Astrocyte (in vitro differentiated cells and primary cell): Measurements from ENCODE around the gene THRAP3.

ENCODE experiments used
- EZH2 ChIP-seq: IDR thresholded peaks from 2 replicates; pipeline ENCODE4 v1.6.1; 2012; ENCODE audit warnings: mild to moderate bottlenecking, low read length, inconsistent platforms; ENCODE audit not compliant: insufficient read depth
- TF ChIP-seq, protein P1 (sequence below): IDR thresholded peaks from 2 replicates; pipeline ENCODE4 v1.5.1; 2011; ENCODE audit warnings: low read depth, mild to moderate bottlenecking, inconsistent platforms, low read length, moderate library complexity; ENCODE audit not compliant: insufficient read depth

DNA sequence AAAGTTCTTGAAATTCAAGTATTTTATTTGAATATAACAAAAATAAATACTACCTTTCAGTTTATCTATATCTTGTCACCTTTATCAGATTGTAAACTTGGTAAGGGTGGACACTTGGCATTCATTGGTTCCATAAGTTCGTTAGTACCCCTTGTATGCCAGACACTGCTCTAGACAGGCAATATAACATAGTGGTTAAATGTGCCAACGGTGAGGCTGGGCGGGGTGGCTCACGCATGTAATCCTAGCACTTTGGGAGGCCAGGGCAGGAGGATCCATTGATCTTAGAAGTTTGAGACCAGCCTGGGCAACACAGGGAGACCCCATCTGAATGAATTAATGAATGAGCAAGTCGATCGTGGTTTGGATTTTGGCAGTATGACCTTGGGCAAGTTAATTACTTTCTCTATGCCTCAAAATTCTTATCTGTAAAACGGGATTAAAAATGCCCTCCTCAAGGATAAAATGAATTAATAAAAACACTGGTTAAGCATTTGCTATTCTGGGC is 55.6 kb downstream of the THRAP3 start:
- TF ChIP-seq, protein P1, sequence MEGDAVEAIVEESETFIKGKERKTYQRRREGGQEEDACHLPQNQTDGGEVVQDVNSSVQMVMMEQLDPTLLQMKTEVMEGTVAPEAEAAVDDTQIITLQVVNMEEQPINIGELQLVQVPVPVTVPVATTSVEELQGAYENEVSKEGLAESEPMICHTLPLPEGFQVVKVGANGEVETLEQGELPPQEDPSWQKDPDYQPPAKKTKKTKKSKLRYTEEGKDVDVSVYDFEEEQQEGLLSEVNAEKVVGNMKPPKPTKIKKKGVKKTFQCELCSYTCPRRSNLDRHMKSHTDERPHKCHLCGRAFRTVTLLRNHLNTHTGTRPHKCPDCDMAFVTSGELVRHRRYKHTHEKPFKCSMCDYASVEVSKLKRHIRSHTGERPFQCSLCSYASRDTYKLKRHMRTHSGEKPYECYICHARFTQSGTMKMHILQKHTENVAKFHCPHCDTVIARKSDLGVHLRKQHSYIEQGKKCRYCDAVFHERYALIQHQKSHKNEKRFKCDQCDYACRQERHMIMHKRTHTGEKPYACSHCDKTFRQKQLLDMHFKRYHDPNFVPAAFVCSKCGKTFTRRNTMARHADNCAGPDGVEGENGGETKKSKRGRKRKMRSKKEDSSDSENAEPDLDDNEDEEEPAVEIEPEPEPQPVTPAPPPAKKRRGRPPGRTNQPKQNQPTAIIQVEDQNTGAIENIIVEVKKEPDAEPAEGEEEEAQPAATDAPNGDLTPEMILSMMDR: no peak
- no peak for TF ChIP-seq EZH2
